CD14-positive monocyte (primary cell): ENCODE results near the gene LRCH1. TPM values are rescaled to one million over a fixed set of nuclear protein-coding genes. Genes with fewer than 3 reads are reported as not detected.
A peak's percentile ranks its signal among the peaks of the same experiment; 100 is the strongest.

ENCODE experiments used
- DNase-seq, 3 donors: peaks; one replicate each; pipeline ENCODE4 v3.0.0-alpha.2; 2011 to 2022
- H2AFZ ChIP-seq: 2 replicates; pipeline ENCODE4 v1.6.0; 2012; ENCODE audit warnings: mild to moderate bottlenecking, low read depth, low read length, inconsistent platforms; ENCODE audit not compliant: insufficient read depth, poor library complexity, severe bottlenecking
- H3K27ac ChIP-seq, 2 donors: 1 replicate in 1 of 2; 2 replicates in 1 of 2; pipeline ENCODE4 v1.5.1; 2012 to 2013; ENCODE audit warnings: low read length in 2 of 2, control low read depth in 1 of 2, inconsistent platforms in 1 of 2, low read depth in 1 of 2, mild to moderate bottlenecking in 1 of 2
- H3K27me3 ChIP-seq, 2 donors: one replicate each; pipeline versions ENCODE4 v1.6.0 to v1.6.1; 2011 to 2013; ENCODE audit warnings: low read length in 2 of 2; ENCODE audit not compliant: control insufficient read depth in 2 of 2, insufficient read depth in 2 of 2
- H3K36me3 ChIP-seq, 2 donors: replicated peaks in 1 of 2; 1 replicate in 1 of 2; 2 replicates in 1 of 2; pipeline versions ENCODE4 v1.5.1 to v1.6.1; 2012 to 2013; ENCODE audit warnings: low read length in 2 of 2, control low read depth in 1 of 2, inconsistent platforms in 1 of 2, mild to moderate bottlenecking in 1 of 2; ENCODE audit not compliant: insufficient read depth in 2 of 2, control insufficient read depth in 1 of 2
- H3K4me1 ChIP-seq, 2 donors: 1 replicate in 1 of 2; 2 replicates in 1 of 2; pipeline versions ENCODE4 v1.5.1 to v1.6.1; 2012 to 2013; ENCODE audit warnings: low read length in 2 of 2, control low read depth in 1 of 2, inconsistent platforms in 1 of 2, mild to moderate bottlenecking in 1 of 2, moderate library complexity in 1 of 2; ENCODE audit not compliant: insufficient read depth in 2 of 2, control insufficient read depth in 1 of 2
- H3K4me2 ChIP-seq: replicated peaks from 2 replicates; pipeline ENCODE3; 2012; ENCODE audit warnings: low read length, moderate library complexity, mild to moderate bottlenecking; ENCODE audit not compliant: poor library complexity, severe bottlenecking; ENCODE audit errors: extremely low read depth
- H3K4me3 ChIP-seq, 3 experiments: fragments of 200-600 bp in 1 of 3; sonication (generic) in 1 of 3; replicated peaks in 1 of 3; 1 replicate in 2 of 3; 2 replicates in 1 of 3; pipeline ENCODE4 v1.5.1; 2011 to 2013; ENCODE audit warnings: low read length in 3 of 3, mild to moderate bottlenecking in 3 of 3, control low read depth in 2 of 3, low read depth in 2 of 3, inconsistent platforms in 1 of 3, moderate library complexity in 1 of 3
- H3K79me2 ChIP-seq: 2 replicates; pipeline ENCODE4 v1.6.0; 2012; ENCODE audit warnings: mild to moderate bottlenecking, control low read depth, inconsistent platforms, low read length, moderate library complexity; ENCODE audit not compliant: insufficient read depth
- H3K9ac ChIP-seq: 2 replicates; pipeline ENCODE4 v1.6.0; 2017; ENCODE audit warnings: low read length, mild to moderate bottlenecking; ENCODE audit not compliant: insufficient read depth, poor library complexity, severe bottlenecking
- H3K9me3 ChIP-seq, 2 donors: replicated peaks in 1 of 2; 1 replicate in 1 of 2; 2 replicates in 1 of 2; pipeline versions ENCODE4 v1.5.1 to v1.6.1; 2012 to 2013; ENCODE audit warnings: low read length in 2 of 2, control low read depth in 1 of 2; ENCODE audit not compliant: control insufficient read depth in 1 of 2, insufficient read depth in 1 of 2
- H4K20me1 ChIP-seq: 2 replicates; pipeline ENCODE4 v1.6.0; 2012; ENCODE audit warnings: mild to moderate bottlenecking, low read length, control low read depth, moderate library complexity; ENCODE audit not compliant: insufficient read depth
- H3K27ac Mint-ChIP-seq, 7 donors: one replicate each; pipeline ENCODE4 v1.8.0; 2020; ENCODE audit warnings: mild to moderate bottlenecking in 7 of 7, mixed read lengths in 7 of 7, moderate library complexity in 6 of 7, inconsistent platforms in 2 of 7
- H3K27me3 Mint-ChIP-seq, 3 donors: one replicate each; pipeline ENCODE4 v1.8.0; 2021 to 2022; ENCODE audit warnings: low read depth in 3 of 3, mild to moderate bottlenecking in 3 of 3, mixed read lengths in 3 of 3, moderate library complexity in 3 of 3, inconsistent platforms in 1 of 3
- H3K36me3 Mint-ChIP-seq, 2 donors: one replicate each; pipeline ENCODE4 v1.8.0; 2020; ENCODE audit warnings: mixed read lengths in 2 of 2, inconsistent platforms in 1 of 2, mild to moderate bottlenecking in 1 of 2
- H3K4me1 Mint-ChIP-seq: one replicate; pipeline ENCODE4 v1.8.0; 2020; ENCODE audit warnings: mild to moderate bottlenecking, mixed read lengths
- H3K4me3 Mint-ChIP-seq, 2 donors: one replicate each; pipeline ENCODE4 v1.8.0; 2020; ENCODE audit warnings: mild to moderate bottlenecking in 2 of 2, mixed read lengths in 2 of 2, moderate library complexity in 1 of 2
- H3K9me3 Mint-ChIP-seq, 7 donors: one replicate each; pipeline ENCODE4 v1.8.0; 2020 to 2022; ENCODE audit warnings: mixed read lengths in 7 of 7, mild to moderate bottlenecking in 6 of 7, moderate library complexity in 6 of 7, inconsistent platforms in 2 of 7
- WGBS: methylation state at CpG from one replicate; pipeline ENCODE4 v1.1.5; 2013; ENCODE audit warnings: missing lambda C conversion rate; ENCODE audit not compliant: insufficient coverage; 5-methylcytosine and 5-hydroxymethylcytosine counted together
- intact Hi-C, 2 donors: fragments of 100-400 bp; cut with micrococcal nuclease; formaldehyde crosslinking; loops; one replicate each; pipeline versions ENCODE4 v1.15.0 to v1.15.1; 2023
- polyA plus RNA-seq, 3 donors: library from polyadenylated mRNA; depleted of rRNA in 1 of 3; unstranded in 2 of 3; stranded (reverse) in 1 of 3; fragments of 300-500 nt in 2 of 3; fragments of >200 nt in 1 of 3; fragmentation: Illumina TruSeq in 2 of 3; gene quantifications; 1 replicate in 2 of 3; 2 replicates in 1 of 3; pipeline ENCODE4 v1.2.3, GENCODE V29; 2012 to 2021
- TF ChIP-seq, protein P1 (sequence below): fragments of 200-600 bp; IDR thresholded peaks from one replicate; pipeline ENCODE4 v1.8.0; 2022; ENCODE audit warnings: antibody characterized with exemption, mild to moderate bottlenecking

Gene LRCH1
- polyA plus RNA-seq, 3 donors, result 0.88 to 7.1 (median 2.1) TPM

DNA sequence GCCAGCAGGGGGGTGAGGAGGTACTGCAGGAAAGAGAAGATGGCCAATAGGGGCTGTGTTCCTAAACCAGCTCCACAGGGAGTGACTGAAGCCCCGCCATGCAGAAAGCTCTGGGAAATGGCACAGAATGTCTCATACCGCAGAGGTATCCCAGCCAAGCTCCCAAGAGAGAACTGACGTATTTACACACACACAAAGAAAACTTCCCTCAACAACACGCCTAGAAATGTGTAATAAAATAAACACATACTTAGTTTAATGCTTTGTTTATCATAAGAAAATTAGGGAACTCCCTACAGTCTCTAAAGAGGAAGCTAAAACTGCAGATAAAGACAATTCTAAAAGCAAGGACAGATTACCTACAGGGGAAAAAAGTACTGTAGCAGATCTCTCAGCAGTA lies 204.0 kb downstream of the LRCH1 start:
- peaks cover 5 to 12% of the 10 kb centered on the region in 2 donors for H3K36me3 Mint-ChIP-seq

DNA sequence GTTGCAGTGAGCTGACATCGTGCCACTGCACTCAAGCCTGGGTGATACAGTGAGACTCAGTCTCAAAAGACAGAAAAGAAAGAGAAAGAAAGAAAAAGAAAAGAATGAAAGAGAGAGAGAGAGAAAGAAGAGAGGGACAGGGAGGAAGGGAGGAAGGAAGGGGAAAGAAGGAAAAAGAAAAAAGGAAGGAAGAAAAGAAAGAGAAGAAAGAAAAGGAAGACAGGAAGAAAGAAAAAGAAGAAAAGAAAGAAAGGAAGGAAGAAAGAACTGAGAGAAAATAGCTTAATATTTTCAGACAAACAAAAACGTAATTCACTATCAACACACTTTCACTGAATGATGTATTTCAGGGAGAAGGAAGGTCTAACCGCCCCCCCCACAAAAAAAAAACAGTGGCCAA lies 204.7 kb downstream of the LRCH1 start:
- no peaks in the 10 kb centered on the region for H3K9me3 ChIP-seq
- no peak overlapping the region for H3K4me3 ChIP-seq
- WGBS, result 100% methylated on average over 1 of the region's 3 CpGs
- Mint-ChIP-seq H3K4me3 (peak overlapping the region in 1 of 2 donors; percentile 48), H3K27ac (peak overlapping the region in 6 of 7 donors; percentile 15 to 88 (median 71)), H3K4me1 (peaks cover 54% of the 10 kb centered on the region), H3K27me3 (peaks cover 12 to 19% (median 13%) of the 10 kb centered on the region in 3 donors), H3K9me3 (peaks cover 0 to 4% (median 2%) of the 10 kb centered on the region in 7 donors), H3K36me3 (peaks cover 5 to 12% of the 10 kb centered on the region in 2 donors)
- H3K4me1 ChIP-seq, result peaks cover 34 to 47% of the 10 kb centered on the region in 2 donors
- H2AFZ ChIP-seq, result no peak overlapping the region
- no peak overlapping the region for H3K4me2 ChIP-seq
- intact Hi-C loops, result no loop called here
- no peaks in the 10 kb centered on the region for H3K36me3 ChIP-seq
- no peaks in the 10 kb centered on the region for H3K79me2 ChIP-seq
- TF ChIP-seq, protein P1, sequence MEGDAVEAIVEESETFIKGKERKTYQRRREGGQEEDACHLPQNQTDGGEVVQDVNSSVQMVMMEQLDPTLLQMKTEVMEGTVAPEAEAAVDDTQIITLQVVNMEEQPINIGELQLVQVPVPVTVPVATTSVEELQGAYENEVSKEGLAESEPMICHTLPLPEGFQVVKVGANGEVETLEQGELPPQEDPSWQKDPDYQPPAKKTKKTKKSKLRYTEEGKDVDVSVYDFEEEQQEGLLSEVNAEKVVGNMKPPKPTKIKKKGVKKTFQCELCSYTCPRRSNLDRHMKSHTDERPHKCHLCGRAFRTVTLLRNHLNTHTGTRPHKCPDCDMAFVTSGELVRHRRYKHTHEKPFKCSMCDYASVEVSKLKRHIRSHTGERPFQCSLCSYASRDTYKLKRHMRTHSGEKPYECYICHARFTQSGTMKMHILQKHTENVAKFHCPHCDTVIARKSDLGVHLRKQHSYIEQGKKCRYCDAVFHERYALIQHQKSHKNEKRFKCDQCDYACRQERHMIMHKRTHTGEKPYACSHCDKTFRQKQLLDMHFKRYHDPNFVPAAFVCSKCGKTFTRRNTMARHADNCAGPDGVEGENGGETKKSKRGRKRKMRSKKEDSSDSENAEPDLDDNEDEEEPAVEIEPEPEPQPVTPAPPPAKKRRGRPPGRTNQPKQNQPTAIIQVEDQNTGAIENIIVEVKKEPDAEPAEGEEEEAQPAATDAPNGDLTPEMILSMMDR, result no peak
- no peaks in the 10 kb centered on the region for H4K20me1 ChIP-seq
- H3K27me3 ChIP-seq, result peaks cover 6 to 9% of the 10 kb centered on the region in 2 donors
- no peak for DNase-seq
- no peak overlapping the region for H3K27ac ChIP-seq
- no peak overlapping the region for H3K9ac ChIP-seq

More for the DNA sequence above, 204.0 kb downstream of the LRCH1 start:
- Mint-ChIP-seq H3K27ac (peak overlapping the region; percentile 57 to 88 (median 77)), H3K27me3 (peaks cover 12 to 19% (median 13%) of the 10 kb centered on the region in 3 donors), H3K9me3 (peaks cover 0 to 4% (median 2%) of the 10 kb centered on the region in 7 donors), H3K4me3 (peak overlapping the region in 1 of 2 donors; percentile 48), H3K4me1 (peaks cover 59% of the 10 kb centered on the region)
- H3K9ac ChIP-seq, result no peak overlapping the region
- H4K20me1 ChIP-seq, result peaks cover 6% of the 10 kb centered on the region
- DNase-seq, result peak; percentile 39 to 71 (median 55)
- no peaks in the 10 kb centered on the region for H3K79me2 ChIP-seq
- H3K4me3 ChIP-seq, result no peak overlapping the region
- no peak overlapping the region for H2AFZ ChIP-seq
- H3K4me2 ChIP-seq, result peak overlapping the region; percentile 23
- intact Hi-C loops, result no loop called here
- peaks cover 6 to 9% of the 10 kb centered on the region in 2 donors for H3K27me3 ChIP-seq
- peak overlapping the region in 1 of 2 donors; percentile 13 for H3K27ac ChIP-seq
- WGBS, result no CpG with 5 or more reads among the region's 4 CpGs
- TF ChIP-seq, protein P1, result no peak
- H3K36me3 ChIP-seq, result no peaks in the 10 kb centered on the region
- no peaks in the 10 kb centered on the region for H3K9me3 ChIP-seq
- peaks cover 41 to 53% of the 10 kb centered on the region in 2 donors for H3K4me1 ChIP-seq
